Measurements from ENCODE around the gene DLG2. TPM values are rescaled to one million over a fixed set of nuclear protein-coding genes. Genes with fewer than 3 reads are reported as not detected.

The DLG2 gene
- total RNA-seq, 2 experiments from 2014 or later = 2.0 to 2.1 TPM

GRCh38 chr11:83933008-83933407 lies 1694.1 kb downstream of the DLG2 start:
- Mint-ChIP-seq H3K4me3 (no peak overlapping the region), H3K36me3 (ENCODE audit: low read depth) (no peaks in the 10 kb centered on the region), H3K9me3 (peaks cover 2% of the 10 kb centered on the region), H3K27ac (no peak overlapping the region), H3K4me1 (ENCODE audit: low read depth) (no peaks in the 10 kb centered on the region), H3K27me3 (no peaks in the 10 kb centered on the region)
- H3K27me3 ChIP-seq (ENCODE audit: control insufficient read depth in 1 of 2, insufficient read depth in 2 of 2, low read length in 2 of 2) = no peaks in the 10 kb centered on the region
- no peak for DNase-seq
- ChIA-PET CTCF (no interaction called here), POLR2A (no interaction called here)
- no peak overlapping the region for H3K27ac ChIP-seq (ENCODE audit: low read depth in 1 of 2, low read length in 2 of 2)
- intact Hi-C loops (cut with DNase I, micrococcal nuclease) = no loop called here
- H3K4me1 ChIP-seq (ENCODE audit: insufficient read depth, low read length) = no peaks in the 10 kb centered on the region
- TF ChIP-seq CTCF (IDR thresholded peaks at IDR 0.05) = no peak
- H3K36me3 ChIP-seq (ENCODE audit: insufficient read depth, low read length) = no peaks in the 10 kb centered on the region
- no peaks in the 10 kb centered on the region for H3K9me3 ChIP-seq (ENCODE audit: control insufficient read depth in 1 of 2, insufficient read depth in 1 of 2, low read length in 2 of 2)
- ATAC-seq (ENCODE audit: poor library complexity) = no peak
- no peak overlapping the region for H3K4me3 ChIP-seq (ENCODE audit: low read length)

GRCh38 chr11:83927422-83927821 lies 1699.7 kb downstream of the DLG2 start:
- no peaks in the 10 kb centered on the region for H3K4me1 Mint-ChIP-seq (ENCODE audit: low read depth)
- no peak for TF ChIP-seq CTCF (IDR thresholded peaks at IDR 0.05)
- intact Hi-C loops (cut with DNase I, micrococcal nuclease) = no loop called here
- H3K27ac ChIP-seq (ENCODE audit: low read depth in 1 of 2, low read length in 2 of 2) = no peak overlapping the region
- H3K27me3 ChIP-seq (ENCODE audit: control insufficient read depth in 1 of 2, insufficient read depth in 2 of 2, low read length in 2 of 2) = no peaks in the 10 kb centered on the region
- ATAC-seq (ENCODE audit: poor library complexity) = no peak
- no peak overlapping the region for H3K27ac Mint-ChIP-seq
- POLR2A ChIA-PET = no interaction called here
- DNase-seq = no peak
- H3K4me3 ChIP-seq (ENCODE audit: low read length) = no peak overlapping the region
- no peaks in the 10 kb centered on the region for H3K36me3 Mint-ChIP-seq (ENCODE audit: low read depth)
- no peaks in the 10 kb centered on the region for H3K36me3 ChIP-seq (ENCODE audit: insufficient read depth, low read length)
- CTCF ChIA-PET = no interaction called here
- H3K9me3 Mint-ChIP-seq = peaks cover 4% of the 10 kb centered on the region
- H3K9me3 ChIP-seq (ENCODE audit: control insufficient read depth in 1 of 2, insufficient read depth in 1 of 2, low read length in 2 of 2) = no peaks in the 10 kb centered on the region
- H3K4me1 ChIP-seq (ENCODE audit: insufficient read depth, low read length) = no peaks in the 10 kb centered on the region
- no peak overlapping the region for H3K4me3 Mint-ChIP-seq
- H3K27me3 Mint-ChIP-seq = no peaks in the 10 kb centered on the region

GRCh38 chr11:83924795-83925542 lies 1702.2 kb downstream of the DLG2 start:
- no peaks in the 10 kb centered on the region for H3K4me1 Mint-ChIP-seq (ENCODE audit: low read depth)
- DNase-seq (no peak), ATAC-seq (ENCODE audit: poor library complexity) (no peak)
- no peak overlapping the region for H3K4me3 ChIP-seq (ENCODE audit: low read length)
- H3K27me3 ChIP-seq (ENCODE audit: control insufficient read depth in 1 of 2, insufficient read depth in 2 of 2, low read length in 2 of 2) = no peaks in the 10 kb centered on the region
- intact Hi-C loops (cut with DNase I, micrococcal nuclease) = no loop called here
- H3K27ac ChIP-seq (ENCODE audit: low read depth in 1 of 2, low read length in 2 of 2) = no peak overlapping the region
- peaks cover 4% of the 10 kb centered on the region for H3K9me3 Mint-ChIP-seq
- ChIA-PET POLR2A (interaction anchor here (0.9 kb wide), 1 partner anchor 16 kb away, joined by 3 read pairs; no protein-coding TSS in a partner anchor), CTCF (no interaction called here)
- H3K9me3 ChIP-seq (ENCODE audit: control insufficient read depth in 1 of 2, insufficient read depth in 1 of 2, low read length in 2 of 2) = no peaks in the 10 kb centered on the region
- H3K4me1 ChIP-seq (ENCODE audit: insufficient read depth, low read length) = no peaks in the 10 kb centered on the region
- no peaks in the 10 kb centered on the region for H3K36me3 ChIP-seq (ENCODE audit: insufficient read depth, low read length)
- H3K4me3 Mint-ChIP-seq = no peak overlapping the region
- no peaks in the 10 kb centered on the region for H3K36me3 Mint-ChIP-seq (ENCODE audit: low read depth)
- no peak overlapping the region for H3K27ac Mint-ChIP-seq
- no peak for TF ChIP-seq CTCF (IDR thresholded peaks at IDR 0.05)
- no peaks in the 10 kb centered on the region for H3K27me3 Mint-ChIP-seq
